Endodermal cell (in vitro differentiated cells): ENCODE measurements around the gene FASTKD1. TPM values are rescaled to one million over a fixed set of nuclear protein-coding genes. Genes with fewer than 3 reads are reported as not detected.
"Not testable (repeated sequence)": the region's sequence is repeated elsewhere in the genome, so short reads cannot be mapped to it uniquely, and the experiment has no call there.

Source experiments
- DNase-seq: peaks from one replicate; pipeline ENCODE4 v3.0.0-alpha.2; 2017
- H3K27ac ChIP-seq: 2 replicates; pipeline ENCODE4 v1.5.1; 2013; ENCODE audit warnings: mild to moderate bottlenecking, low read depth, low read length, moderate library complexity
- H3K27me3 ChIP-seq: 2 replicates; pipeline ENCODE4 v1.6.1; 2013; ENCODE audit warnings: mild to moderate bottlenecking, low read length, moderate library complexity; ENCODE audit not compliant: insufficient read depth, control insufficient read depth, poor library complexity, severe bottlenecking
- H3K36me3 ChIP-seq: 2 replicates; pipeline ENCODE4 v1.7.0; 2013; ENCODE audit warnings: mild to moderate bottlenecking, low read length, moderate library complexity; ENCODE audit not compliant: control insufficient read depth, insufficient read depth
- H3K4me1 ChIP-seq: one replicate; pipeline ENCODE4 v1.7.0; 2013; ENCODE audit warnings: low read length; ENCODE audit not compliant: control insufficient read depth, insufficient read depth
- H3K4me3 ChIP-seq: 2 replicates; pipeline ENCODE4 v1.5.1; 2013; ENCODE audit warnings: mild to moderate bottlenecking, low read length, moderate library complexity
- H3K9ac ChIP-seq: 2 replicates; pipeline ENCODE4 v1.6.1; 2013; ENCODE audit warnings: mild to moderate bottlenecking, low read length, moderate library complexity; ENCODE audit not compliant: poor library complexity, severe bottlenecking; ENCODE audit errors: extremely low read depth
- H3K9me3 ChIP-seq: 2 replicates; pipeline ENCODE4 v1.6.1; 2013; ENCODE audit warnings: mild to moderate bottlenecking, low read length, moderate library complexity; ENCODE audit not compliant: control insufficient read depth
- H3K27ac Mint-ChIP-seq: 2 replicates; pipeline ENCODE4 v1.8.0; 2020; ENCODE audit warnings: mixed read lengths
- H3K27me3 Mint-ChIP-seq: 2 replicates; pipeline ENCODE4 v1.8.0; 2021; ENCODE audit warnings: mild to moderate bottlenecking, mixed read lengths; ENCODE audit not compliant: insufficient read depth
- H3K36me3 Mint-ChIP-seq: 2 replicates; pipeline ENCODE4 v1.8.0; 2020; ENCODE audit warnings: low read depth, mixed read lengths
- H3K4me1 Mint-ChIP-seq: 2 replicates; pipeline ENCODE4 v1.8.0; 2020; ENCODE audit warnings: mixed read lengths
- H3K4me3 Mint-ChIP-seq: 2 replicates; pipeline ENCODE4 v1.8.0; 2020; ENCODE audit warnings: mild to moderate bottlenecking, moderate library complexity, mixed read lengths
- H3K9me3 Mint-ChIP-seq: 2 replicates; pipeline ENCODE4 v1.8.0; 2020; ENCODE audit warnings: mild to moderate bottlenecking, mixed read lengths
- WGBS, 2 experiments: methylation state at CpG; one replicate each; pipeline versions ENCODE4 v1.1.5 to v1.1.7; 2013; ENCODE audit warnings: missing lambda C conversion rate in 2 of 2, mixed read lengths in 1 of 2; ENCODE audit not compliant: insufficient coverage in 1 of 2, insufficient read length in 1 of 2; 5-methylcytosine and 5-hydroxymethylcytosine counted together
- total RNA-seq, 2 donors: library from RNA; stranded (reverse); fragmentation: NEBNext Ultra II Directional in 1 of 2; extraction: Animal tissue kit (Norgen Biotek cat#: 25700) in 1 of 2; gene quantifications; 2 replicates in 1 of 2; 3 replicates in 1 of 2; pipeline ENCODE4 v1.2.1, GENCODE V29; 2021
- TF ChIP-seq, protein P1 (sequence below): fragments of 200-600 bp; sonication (generic); conservative IDR thresholded peaks from 2 replicates; pipeline ENCODE4 v1.5.0; 2021; ENCODE audit warnings: antibody characterized with exemption, mild to moderate bottlenecking

The FASTKD1 gene
- total RNA-seq, 2 donors from 2014 or later, result 45.2 to 56.0 TPM

DNA sequence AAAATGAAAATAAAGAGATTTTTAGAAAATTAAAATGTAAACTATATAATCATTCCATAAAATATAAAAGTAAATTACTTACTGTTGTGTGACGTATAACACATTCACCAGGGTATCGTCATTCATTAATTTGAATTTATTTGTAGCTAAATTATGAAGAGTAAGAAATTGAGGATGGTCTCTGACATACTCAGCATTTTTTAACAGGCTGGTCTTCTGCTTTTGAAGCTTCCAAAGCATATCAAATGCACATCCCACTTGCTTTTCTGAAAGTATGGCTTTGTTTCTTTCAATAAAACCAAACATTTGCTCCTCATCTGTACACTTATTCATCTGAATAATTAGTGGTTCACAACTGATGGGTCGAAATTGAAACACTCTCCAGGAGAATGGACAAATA, 2.1 kb downstream of the FASTKD1 start:
- Histone ChIP-seq H3K9me3 (no peaks in the 10 kb centered on the region), H3K4me3 (peak overlapping the region; percentile 95), H3K36me3 (peaks cover 9% of the 10 kb centered on the region), H3K27ac (no peak overlapping the region), H3K9ac (no peak overlapping the region), H3K4me1 (peaks cover 6% of the 10 kb centered on the region), H3K27me3 (no peaks in the 10 kb centered on the region)
- 95 to 100% methylated on average over 3 of the region's 3 CpGs for WGBS, 2 experiments
- H3K27me3 Mint-ChIP-seq, result peaks cover under 1% of the 10 kb centered on the region
- no peak overlapping the region for H3K4me3 Mint-ChIP-seq
- peaks cover 12% of the 10 kb centered on the region for H3K9me3 Mint-ChIP-seq
- TF ChIP-seq, protein P1, sequence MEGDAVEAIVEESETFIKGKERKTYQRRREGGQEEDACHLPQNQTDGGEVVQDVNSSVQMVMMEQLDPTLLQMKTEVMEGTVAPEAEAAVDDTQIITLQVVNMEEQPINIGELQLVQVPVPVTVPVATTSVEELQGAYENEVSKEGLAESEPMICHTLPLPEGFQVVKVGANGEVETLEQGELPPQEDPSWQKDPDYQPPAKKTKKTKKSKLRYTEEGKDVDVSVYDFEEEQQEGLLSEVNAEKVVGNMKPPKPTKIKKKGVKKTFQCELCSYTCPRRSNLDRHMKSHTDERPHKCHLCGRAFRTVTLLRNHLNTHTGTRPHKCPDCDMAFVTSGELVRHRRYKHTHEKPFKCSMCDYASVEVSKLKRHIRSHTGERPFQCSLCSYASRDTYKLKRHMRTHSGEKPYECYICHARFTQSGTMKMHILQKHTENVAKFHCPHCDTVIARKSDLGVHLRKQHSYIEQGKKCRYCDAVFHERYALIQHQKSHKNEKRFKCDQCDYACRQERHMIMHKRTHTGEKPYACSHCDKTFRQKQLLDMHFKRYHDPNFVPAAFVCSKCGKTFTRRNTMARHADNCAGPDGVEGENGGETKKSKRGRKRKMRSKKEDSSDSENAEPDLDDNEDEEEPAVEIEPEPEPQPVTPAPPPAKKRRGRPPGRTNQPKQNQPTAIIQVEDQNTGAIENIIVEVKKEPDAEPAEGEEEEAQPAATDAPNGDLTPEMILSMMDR, result no peak
- DNase-seq, result no peak
- H3K36me3 Mint-ChIP-seq, result peaks cover 17% of the 10 kb centered on the region
- H3K4me1 Mint-ChIP-seq, result peaks cover 6% of the 10 kb centered on the region
- no peak overlapping the region for H3K27ac Mint-ChIP-seq

DNA sequence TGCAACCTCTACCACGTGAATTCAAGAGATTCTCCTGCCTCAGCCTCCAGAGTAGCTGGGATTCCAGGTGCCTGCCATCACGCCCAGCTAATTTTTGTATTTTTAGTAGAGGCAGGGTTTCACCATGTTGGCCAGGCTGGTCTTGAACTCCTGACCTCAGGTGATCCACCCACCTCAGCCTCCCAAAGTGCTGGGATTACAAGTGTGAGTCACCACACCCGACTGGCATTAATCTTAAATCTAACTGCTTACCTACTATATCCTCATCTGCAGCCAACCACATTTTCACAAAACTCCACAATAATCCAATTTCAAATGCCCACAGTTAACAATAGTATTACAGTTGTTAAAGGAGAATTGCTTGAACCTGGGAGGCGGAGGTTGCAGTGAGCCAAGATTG, 2.9 kb downstream of the FASTKD1 start:
- H3K4me3 Mint-ChIP-seq, H3K4me1 ChIP-seq, H3K27me3 Mint-ChIP-seq, H3K27ac Mint-ChIP-seq, H3K27ac ChIP-seq, H3K36me3 ChIP-seq, H3K4me1 Mint-ChIP-seq, H3K4me3 ChIP-seq, H3K9ac ChIP-seq, DNase-seq, H3K9me3 ChIP-seq, H3K9me3 Mint-ChIP-seq, H3K27me3 ChIP-seq: not testable (repeated sequence)
- H3K36me3 Mint-ChIP-seq, result peaks cover 20% of the 10 kb centered on the region
- WGBS, 2 experiments, result 99 to 100% methylated on average over 3 to 4 of the region's 4 CpGs

DNA sequence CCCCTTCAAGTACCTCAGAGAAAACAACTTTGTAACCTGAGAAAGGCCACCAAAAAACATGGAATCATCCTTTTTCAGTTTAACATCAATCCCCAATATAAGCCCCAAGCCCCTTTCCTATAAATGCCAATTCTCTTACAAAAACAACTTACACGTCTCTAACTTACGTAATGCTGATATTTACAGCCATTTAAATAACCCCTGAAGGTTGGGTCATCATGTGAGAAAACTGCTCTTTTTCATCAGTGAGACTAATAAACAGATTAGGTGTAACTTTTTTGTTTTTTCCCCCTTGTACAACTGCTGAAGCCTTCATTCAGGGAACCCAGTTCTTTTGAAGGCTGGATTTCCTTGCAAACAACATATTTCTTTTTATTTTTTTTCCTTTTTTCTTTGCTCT, 3.7 kb downstream of the FASTKD1 start:
- Mint-ChIP-seq H3K27ac (no peak overlapping the region), H3K4me3 (no peak overlapping the region), H3K9me3 (peaks cover 3% of the 10 kb centered on the region), H3K27me3 (no peaks in the 10 kb centered on the region), H3K36me3 (peaks cover 26% of the 10 kb centered on the region), H3K4me1 (peaks cover 6% of the 10 kb centered on the region)
- TF ChIP-seq, protein P1, result no peak
- H3K4me3 ChIP-seq, result no peak overlapping the region
- H3K27me3 ChIP-seq, result no peaks in the 10 kb centered on the region
- no peak overlapping the region for H3K9ac ChIP-seq
- H3K36me3 ChIP-seq, result peaks cover 9% of the 10 kb centered on the region
- no peak for DNase-seq
- no peak overlapping the region for H3K27ac ChIP-seq
- H3K4me1 ChIP-seq, result peaks cover 6% of the 10 kb centered on the region
- no peaks in the 10 kb centered on the region for H3K9me3 ChIP-seq
- WGBS, 2 experiments, result 89 to 100% methylated on average over 2 of the region's 2 CpGs

DNA sequence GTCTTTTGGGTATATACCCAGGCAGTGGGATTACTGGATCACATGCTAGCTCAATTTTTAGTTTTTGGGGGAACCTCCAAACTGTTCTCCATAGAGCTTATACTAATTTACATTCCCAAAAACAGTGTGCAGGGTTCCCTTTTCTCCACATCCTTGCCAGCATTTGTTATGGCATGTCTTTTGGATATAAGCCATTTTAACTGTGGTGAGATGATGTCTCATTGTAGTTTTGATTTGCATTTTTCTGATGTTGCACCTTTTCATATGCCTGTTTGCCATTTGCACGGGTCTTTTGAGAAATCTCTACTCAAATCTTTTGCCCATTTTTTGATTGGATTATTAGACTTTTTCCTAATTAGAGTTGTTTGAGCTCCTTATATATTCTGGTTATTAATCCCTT, 8.0 kb downstream of the FASTKD1 start:
- Mint-ChIP-seq H3K27me3 (no peaks in the 10 kb centered on the region), H3K36me3 (peaks cover 45% of the 10 kb centered on the region), H3K4me1 (peaks cover 4% of the 10 kb centered on the region), H3K4me3 (no peak overlapping the region), H3K27ac (no peak overlapping the region), H3K9me3 (no peaks in the 10 kb centered on the region)
- TF ChIP-seq, protein P1, result no peak
- 100% methylated on average over 1 of the region's 1 CpG; no CpG with 5 or more reads in 1 of the 2 experiments for WGBS, 2 experiments
- peaks cover 19% of the 10 kb centered on the region for H3K36me3 ChIP-seq
- no peak overlapping the region for H3K4me3 ChIP-seq
- H3K9me3 ChIP-seq, result no peaks in the 10 kb centered on the region
- H3K9ac ChIP-seq, result no peak overlapping the region
- H3K27ac ChIP-seq, result no peak overlapping the region
- no peaks in the 10 kb centered on the region for H3K27me3 ChIP-seq
- H3K4me1 ChIP-seq, result peaks cover 5% of the 10 kb centered on the region
- no peak for DNase-seq
